ENCODE results near the gene KCNH6.

KCNH6 gene

GRCh38 chr17:63542942-63543821 lies 20.0 kb downstream of the KCNH6 start:
- DNase-seq (ENCODE audit: low read depth in 1 of 2, low spot score in 1 of 2), result no peak
- H3K27ac ChIP-seq (replicated peaks), result no peak overlapping the region
- H3K4me3 ChIP-seq (replicated peaks; ENCODE audit: insufficient read depth, low read length), result no peak overlapping the region
- TF ChIP-seq SPI1 (IDR thresholded peaks at IDR 0.05; ENCODE audit: borderline replicate concordance, low read depth) (no peak), POLR2AphosphoS5 (IDR thresholded peaks at IDR 0.05; ENCODE audit: low read depth) (no peak), GABPA (IDR thresholded peaks at IDR 0.05; ENCODE audit: low read depth) (no peak)
- TF ChIP-seq, protein P1, sequence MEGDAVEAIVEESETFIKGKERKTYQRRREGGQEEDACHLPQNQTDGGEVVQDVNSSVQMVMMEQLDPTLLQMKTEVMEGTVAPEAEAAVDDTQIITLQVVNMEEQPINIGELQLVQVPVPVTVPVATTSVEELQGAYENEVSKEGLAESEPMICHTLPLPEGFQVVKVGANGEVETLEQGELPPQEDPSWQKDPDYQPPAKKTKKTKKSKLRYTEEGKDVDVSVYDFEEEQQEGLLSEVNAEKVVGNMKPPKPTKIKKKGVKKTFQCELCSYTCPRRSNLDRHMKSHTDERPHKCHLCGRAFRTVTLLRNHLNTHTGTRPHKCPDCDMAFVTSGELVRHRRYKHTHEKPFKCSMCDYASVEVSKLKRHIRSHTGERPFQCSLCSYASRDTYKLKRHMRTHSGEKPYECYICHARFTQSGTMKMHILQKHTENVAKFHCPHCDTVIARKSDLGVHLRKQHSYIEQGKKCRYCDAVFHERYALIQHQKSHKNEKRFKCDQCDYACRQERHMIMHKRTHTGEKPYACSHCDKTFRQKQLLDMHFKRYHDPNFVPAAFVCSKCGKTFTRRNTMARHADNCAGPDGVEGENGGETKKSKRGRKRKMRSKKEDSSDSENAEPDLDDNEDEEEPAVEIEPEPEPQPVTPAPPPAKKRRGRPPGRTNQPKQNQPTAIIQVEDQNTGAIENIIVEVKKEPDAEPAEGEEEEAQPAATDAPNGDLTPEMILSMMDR (IDR thresholded peaks at IDR 0.05; ENCODE audit: insufficient read depth, low read length), result no peak
- TF ChIP-seq, protein P2, sequence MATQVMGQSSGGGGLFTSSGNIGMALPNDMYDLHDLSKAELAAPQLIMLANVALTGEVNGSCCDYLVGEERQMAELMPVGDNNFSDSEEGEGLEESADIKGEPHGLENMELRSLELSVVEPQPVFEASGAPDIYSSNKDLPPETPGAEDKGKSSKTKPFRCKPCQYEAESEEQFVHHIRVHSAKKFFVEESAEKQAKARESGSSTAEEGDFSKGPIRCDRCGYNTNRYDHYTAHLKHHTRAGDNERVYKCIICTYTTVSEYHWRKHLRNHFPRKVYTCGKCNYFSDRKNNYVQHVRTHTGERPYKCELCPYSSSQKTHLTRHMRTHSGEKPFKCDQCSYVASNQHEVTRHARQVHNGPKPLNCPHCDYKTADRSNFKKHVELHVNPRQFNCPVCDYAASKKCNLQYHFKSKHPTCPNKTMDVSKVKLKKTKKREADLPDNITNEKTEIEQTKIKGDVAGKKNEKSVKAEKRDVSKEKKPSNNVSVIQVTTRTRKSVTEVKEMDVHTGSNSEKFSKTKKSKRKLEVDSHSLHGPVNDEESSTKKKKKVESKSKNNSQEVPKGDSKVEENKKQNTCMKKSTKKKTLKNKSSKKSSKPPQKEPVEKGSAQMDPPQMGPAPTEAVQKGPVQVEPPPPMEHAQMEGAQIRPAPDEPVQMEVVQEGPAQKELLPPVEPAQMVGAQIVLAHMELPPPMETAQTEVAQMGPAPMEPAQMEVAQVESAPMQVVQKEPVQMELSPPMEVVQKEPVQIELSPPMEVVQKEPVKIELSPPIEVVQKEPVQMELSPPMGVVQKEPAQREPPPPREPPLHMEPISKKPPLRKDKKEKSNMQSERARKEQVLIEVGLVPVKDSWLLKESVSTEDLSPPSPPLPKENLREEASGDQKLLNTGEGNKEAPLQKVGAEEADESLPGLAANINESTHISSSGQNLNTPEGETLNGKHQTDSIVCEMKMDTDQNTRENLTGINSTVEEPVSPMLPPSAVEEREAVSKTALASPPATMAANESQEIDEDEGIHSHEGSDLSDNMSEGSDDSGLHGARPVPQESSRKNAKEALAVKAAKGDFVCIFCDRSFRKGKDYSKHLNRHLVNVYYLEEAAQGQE (IDR thresholded peaks at IDR 0.05; ENCODE audit: insufficient replicate concordance, low read depth), result no peak
- peaks cover 11% of the 10 kb centered on the region for H3K27me3 ChIP-seq (ENCODE audit: insufficient read depth, poor library complexity, severe bottlenecking)

GRCh38 chr17:63543822-63544420 lies 20.8 kb downstream of the KCNH6 start:
- Histone ChIP-seq H3K27ac (replicated peaks) (no peak overlapping the region), H3K27me3 (ENCODE audit: insufficient read depth, poor library complexity, severe bottlenecking) (peaks cover 3% of the 10 kb centered on the region), H3K4me3 (replicated peaks; ENCODE audit: insufficient read depth, low read length) (no peak overlapping the region)
- TF ChIP-seq GABPA (IDR thresholded peaks at IDR 0.05; ENCODE audit: low read depth) (no peak), POLR2AphosphoS5 (IDR thresholded peaks at IDR 0.05; ENCODE audit: low read depth) (no peak), SPI1 (IDR thresholded peaks at IDR 0.05; ENCODE audit: borderline replicate concordance, low read depth) (no peak)
- TF ChIP-seq, protein P2 (IDR thresholded peaks at IDR 0.05; ENCODE audit: insufficient replicate concordance, low read depth), result no peak
- TF ChIP-seq, protein P1 (IDR thresholded peaks at IDR 0.05; ENCODE audit: insufficient read depth, low read length), result no peak
- DNase-seq (ENCODE audit: low read depth in 1 of 2, low spot score in 1 of 2), result no peak

GRCh38 chr17:63544467-63545301 lies 21.5 kb downstream of the KCNH6 start:
- Histone ChIP-seq H3K4me3 (replicated peaks; ENCODE audit: insufficient read depth, low read length) (no peak overlapping the region), H3K27me3 (ENCODE audit: insufficient read depth, poor library complexity, severe bottlenecking) (no peaks in the 10 kb centered on the region), H3K27ac (replicated peaks) (no peak overlapping the region)
- TF ChIP-seq, protein P1 (IDR thresholded peaks at IDR 0.05; ENCODE audit: insufficient read depth, low read length), result no peak
- no peak for TF ChIP-seq GABPA (IDR thresholded peaks at IDR 0.05; ENCODE audit: low read depth)
- DNase-seq (ENCODE audit: low read depth in 1 of 2, low spot score in 1 of 2), result no peak

Data from HL-60 (cell line).